Adipocyte (in vitro differentiated cells): ENCODE results near the gene LRBA.
"Not testable (repeated sequence)": the region's sequence is repeated elsewhere in the genome, so short reads cannot be mapped to it uniquely, and the experiment has no call there.

Experiments used
- DNase-seq: peaks from one replicate; pipeline ENCODE4 v3.0.0-alpha.2; 2015; ENCODE audit warnings: low read depth
- H3K27me3 ChIP-seq: replicated peaks from 2 replicates; pipeline ENCODE4 v1.7.0; 2013; ENCODE audit warnings: mild to moderate bottlenecking, low read length, moderate library complexity; ENCODE audit not compliant: control insufficient read depth, insufficient read depth
- H3K36me3 ChIP-seq: 2 replicates; pipeline ENCODE4 v1.7.0; 2013; ENCODE audit warnings: low read length, mild to moderate bottlenecking, moderate library complexity; ENCODE audit not compliant: control insufficient read depth, insufficient read depth, severe bottlenecking
- H3K4me1 ChIP-seq: 2 replicates; pipeline ENCODE4 v1.7.0; 2013; ENCODE audit warnings: mild to moderate bottlenecking, low read length, moderate library complexity; ENCODE audit not compliant: control insufficient read depth, insufficient read depth
- H3K4me3 ChIP-seq: 2 replicates; pipeline ENCODE4 v1.7.0; 2013; ENCODE audit warnings: mild to moderate bottlenecking, low read length, moderate library complexity
- H3K9ac ChIP-seq: 2 replicates; pipeline ENCODE4 v1.7.0; 2013; ENCODE audit warnings: mild to moderate bottlenecking, low read length, moderate library complexity
- H3K9me3 ChIP-seq: 2 replicates; pipeline ENCODE4 v1.7.0; 2013; ENCODE audit warnings: mild to moderate bottlenecking, low read length, moderate library complexity; ENCODE audit not compliant: control insufficient read depth

LRBA gene

GRCh38 chr4:150389896-150390530, 625.1 kb downstream of the LRBA start:
- DNase-seq, result no peak
- peaks cover 7% of the 10 kb centered on the region for H3K9me3 ChIP-seq

GRCh38 chr4:150387981-150388380, 627.1 kb downstream of the LRBA start:
- H3K27me3 ChIP-seq, result no peaks in the 10 kb centered on the region
- peaks cover 5% of the 10 kb centered on the region for H3K9me3 ChIP-seq
- no peaks in the 10 kb centered on the region for H3K36me3 ChIP-seq
- no peak overlapping the region for H3K4me3 ChIP-seq
- no peak overlapping the region for H3K9ac ChIP-seq
- no peak for DNase-seq
- peaks cover 8% of the 10 kb centered on the region for H3K4me1 ChIP-seq

More at GRCh38 chr4:150389896-150390530, 625.1 kb downstream of the LRBA start:
- peaks cover 8% of the 10 kb centered on the region for H3K4me1 ChIP-seq
- H3K36me3 ChIP-seq, result no peaks in the 10 kb centered on the region
- H3K9ac ChIP-seq, result no peak overlapping the region
- no peaks in the 10 kb centered on the region for H3K27me3 ChIP-seq
- no peak overlapping the region for H3K4me3 ChIP-seq

GRCh38 chr4:150386415-150386814, 628.7 kb downstream of the LRBA start:
- DNase-seq, H3K9me3 ChIP-seq, H3K4me3 ChIP-seq, H3K36me3 ChIP-seq, H3K27me3 ChIP-seq, H3K9ac ChIP-seq: not testable (repeated sequence)
- H3K4me1 ChIP-seq, result peaks cover 13% of the 10 kb centered on the region

- Histone ChIP-seq H3K9me3 (no peaks in the 10 kb centered on the region), H3K36me3 (no peaks in the 10 kb centered on the region), H3K4me3 (no peak overlapping the region), H3K9ac (no peak overlapping the region), H3K27me3 (no peaks in the 10 kb centered on the region), H3K4me1 (peaks cover 13% of the 10 kb centered on the region)
- DNase-seq, result peak; percentile 96
These were observed 629.5 kb downstream of the LRBA start for GRCh38 chr4:150385606-150386005.

- Histone ChIP-seq H3K9me3 (no peaks in the 10 kb centered on the region), H3K36me3 (no peaks in the 10 kb centered on the region), H3K27me3 (no peaks in the 10 kb centered on the region), H3K9ac (no peak overlapping the region), H3K4me3 (no peak overlapping the region), H3K4me1 (peaks cover 13% of the 10 kb centered on the region)
- no peak for DNase-seq
These were observed 630.8 kb downstream of the LRBA start for GRCh38 chr4:150384249-150384648.

GRCh38 chr4:150382028-150382427, 633.1 kb downstream of the LRBA start:
- peak; percentile 55 for DNase-seq
- H3K4me3 ChIP-seq, result no peak overlapping the region
- no peaks in the 10 kb centered on the region for H3K27me3 ChIP-seq
- H3K4me1 ChIP-seq, result peaks cover 13% of the 10 kb centered on the region
- H3K9me3 ChIP-seq, result no peaks in the 10 kb centered on the region
- no peak overlapping the region for H3K9ac ChIP-seq
- no peaks in the 10 kb centered on the region for H3K36me3 ChIP-seq

GRCh38 chr4:150381609-150382008, 633.5 kb downstream of the LRBA start:
- Histone ChIP-seq H3K9ac (no peak overlapping the region), H3K36me3 (no peaks in the 10 kb centered on the region), H3K4me3 (no peak overlapping the region), H3K4me1 (peaks cover 13% of the 10 kb centered on the region), H3K27me3 (no peaks in the 10 kb centered on the region), H3K9me3 (no peaks in the 10 kb centered on the region)
- no peak for DNase-seq

GRCh38 chr4:150381036-150381435, 634.0 kb downstream of the LRBA start:
- Histone ChIP-seq H3K36me3 (no peaks in the 10 kb centered on the region), H3K9ac (no peak overlapping the region), H3K9me3 (no peaks in the 10 kb centered on the region), H3K4me1 (peaks cover 13% of the 10 kb centered on the region), H3K27me3 (no peaks in the 10 kb centered on the region), H3K4me3 (no peak overlapping the region)
- peak; percentile 5 for DNase-seq

- no peak for DNase-seq
- Histone ChIP-seq H3K9me3 (no peaks in the 10 kb centered on the region), H3K27me3 (no peaks in the 10 kb centered on the region), H3K9ac (no peak overlapping the region), H3K4me1 (peaks cover 5% of the 10 kb centered on the region), H3K4me3 (no peak overlapping the region), H3K36me3 (no peaks in the 10 kb centered on the region)
These were observed 635.6 kb downstream of the LRBA start for GRCh38 chr4:150379454-150379853.

GRCh38 chr4:150375025-150375424, 640.1 kb downstream of the LRBA start:
- H3K9ac ChIP-seq, result no peak overlapping the region

GRCh38 chr4:150371869-150372268, 643.2 kb downstream of the LRBA start:
- Histone ChIP-seq H3K27me3 (no peaks in the 10 kb centered on the region), H3K4me1 (no peaks in the 10 kb centered on the region), H3K9ac (no peak overlapping the region), H3K9me3 (no peaks in the 10 kb centered on the region), H3K4me3 (no peak overlapping the region), H3K36me3 (no peaks in the 10 kb centered on the region)
- no peak for DNase-seq

More at GRCh38 chr4:150375025-150375424, 640.1 kb downstream of the LRBA start:
- no peak overlapping the region for H3K4me3 ChIP-seq
- no peaks in the 10 kb centered on the region for H3K36me3 ChIP-seq
- H3K9me3 ChIP-seq, result no peaks in the 10 kb centered on the region
- H3K27me3 ChIP-seq, result no peaks in the 10 kb centered on the region
- no peaks in the 10 kb centered on the region for H3K4me1 ChIP-seq
- DNase-seq, result no peak
